ENCODE data around the gene MEX3B.
"Not testable (repeated sequence)": the region's sequence is repeated elsewhere in the genome, so short reads cannot be mapped to it uniquely, and the experiment has no call there.

The MEX3B gene

DNA sequence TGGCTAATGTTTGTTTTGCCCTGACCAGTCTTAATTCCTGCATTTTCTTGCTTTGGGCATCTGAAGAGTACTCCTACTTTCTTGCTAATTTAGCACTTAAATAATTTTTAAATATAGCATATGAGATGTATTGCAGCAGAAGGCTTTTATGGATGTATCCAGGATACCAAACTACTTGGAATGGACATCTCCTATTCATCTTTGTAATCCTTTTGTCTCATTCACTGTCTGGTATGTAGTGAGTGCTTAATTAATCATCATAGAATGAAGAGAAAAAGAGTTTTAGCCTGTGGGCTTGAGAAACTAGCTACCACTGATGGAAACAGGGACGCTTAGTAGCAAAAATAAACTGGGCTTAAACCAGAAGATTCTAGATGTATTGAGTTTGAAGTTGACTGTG, 40.6 kb downstream of the MEX3B start:
- DNase-seq (ENCODE audit: low read depth), result no peak

DNA sequence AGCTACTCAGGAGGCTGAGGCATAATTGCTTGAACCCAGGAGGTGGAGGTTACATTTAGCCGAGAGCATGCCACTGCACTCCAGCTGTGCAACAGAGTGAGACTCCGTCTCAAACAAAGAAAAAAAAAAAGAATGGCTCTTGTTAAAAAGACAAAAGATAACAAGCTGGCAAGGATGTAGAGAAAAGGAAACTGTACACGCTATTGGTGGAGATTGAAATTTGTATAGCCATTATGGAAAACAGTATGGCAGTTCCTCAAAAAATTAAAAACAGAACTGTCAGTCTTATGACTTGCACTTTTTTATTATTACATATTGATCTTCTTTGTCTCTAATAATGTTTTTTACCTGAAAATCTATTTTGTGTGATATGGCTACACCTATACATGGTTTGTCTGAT, 41.9 kb downstream of the MEX3B start:
- DNase-seq (ENCODE audit: low read depth), result no peak

DNA sequence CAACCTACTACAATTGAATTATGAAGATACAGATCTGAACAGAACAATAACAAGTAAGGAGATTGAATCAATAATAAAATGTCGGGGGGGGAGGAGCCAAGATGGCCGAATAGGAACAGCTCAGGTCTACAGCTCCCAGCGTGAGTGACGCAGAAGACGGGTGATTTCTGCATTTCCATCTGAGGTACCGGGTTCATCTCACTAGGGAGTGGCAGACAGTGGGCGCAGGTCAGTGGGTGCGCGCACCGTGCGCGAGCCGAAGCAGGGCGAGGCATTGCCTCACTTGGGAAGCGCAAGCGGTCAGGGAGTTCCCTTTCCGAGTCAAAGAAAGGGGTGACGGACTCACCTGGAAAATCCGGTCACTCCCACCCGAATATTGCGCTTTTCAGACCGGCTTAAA, 50.7 kb downstream of the MEX3B start:
- DNase-seq (ENCODE audit: low read depth), result not testable (repeated sequence)

DNA sequence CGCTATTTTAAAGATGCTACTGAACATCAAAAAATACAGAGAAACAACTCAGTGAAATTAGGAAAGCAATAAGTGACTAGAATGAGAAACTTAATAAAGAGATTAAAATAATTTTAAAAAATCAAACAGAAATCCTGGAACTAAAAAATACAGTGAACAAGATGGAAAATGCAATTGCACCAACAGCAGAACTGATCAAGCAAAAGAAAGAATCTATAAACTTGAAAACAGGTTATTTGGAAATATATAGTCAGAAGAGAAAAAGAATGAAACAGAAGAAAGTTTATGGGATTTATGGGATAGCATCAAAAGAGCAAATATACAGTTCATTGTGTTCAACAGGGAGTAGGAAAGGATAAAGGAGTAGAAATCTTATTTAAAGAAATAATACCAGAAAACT, 53.3 kb downstream of the MEX3B start:
- DNase-seq (ENCODE audit: low read depth), result no peak
